HepG2 (cell line): ENCODE measurements around the gene IGSF11.

Experiments used
- BRF2 ChIP-seq: sonication (generic); formaldehyde crosslinking; IDR thresholded peaks from 2 replicates; pipeline ENCODE4 v1.8.1; 2022; ENCODE audit warnings: mild to moderate bottlenecking, missing genetic modification reagents
- CTCF ChIP-seq: sonication (generic); formaldehyde crosslinking; IDR thresholded peaks from 2 replicates; pipeline ENCODE4 v1.5.0; 2020; ENCODE audit warnings: mild to moderate bottlenecking, missing genetic modification reagents, moderate library complexity
- EP300 ChIP-seq, 3 experiments: sonication (generic) in 1 of 3; formaldehyde crosslinking in 1 of 3; IDR thresholded peaks; 2 replicates each; pipeline versions ENCODE4 v1.5.1 to v1.6.1; 2011 to 2020; ENCODE audit warnings: low read depth in 2 of 3, low read length in 2 of 3, borderline replicate concordance in 1 of 3, improper control_type of control experiment in 1 of 3, mild to moderate bottlenecking in 1 of 3, missing genetic modification reagents in 1 of 3, moderate library complexity in 1 of 3
- JUND ChIP-seq: sonication (generic); formaldehyde crosslinking; IDR thresholded peaks from 2 replicates; pipeline ENCODE4 v1.8.0; 2022; ENCODE audit warnings: mild to moderate bottlenecking, missing genetic modification reagents
- MXI1 ChIP-seq: IDR thresholded peaks from 3 replicates; pipeline ENCODE4 v1.6.1; 2012; ENCODE audit warnings: low read depth, low read length, inconsistent platforms, borderline replicate concordance
- MYC ChIP-seq: sonication (generic); formaldehyde crosslinking; IDR thresholded peaks from 2 replicates; pipeline ENCODE4 v1.9.0; 2021; ENCODE audit warnings: missing genetic modification reagents, borderline replicate concordance
- PLRG1 ChIP-seq: fragments of 450-650 bp; conservative IDR thresholded peaks from 2 replicates; pipeline ENCODE4 v1.6.1; 2016
- TBX2 ChIP-seq: sonication (generic); formaldehyde crosslinking; IDR thresholded peaks from 2 replicates; pipeline ENCODE4 v1.5.0; 2020; ENCODE audit warnings: missing genetic modification reagents, mild to moderate bottlenecking, borderline replicate concordance

- TF ChIP-seq MYC (no peak), PLRG1 (no peak), BRF2 (CRISPR knock-in tag) (no peak), MXI1 (no peak), TBX2 (CRISPR knock-in tag) (no peak), CTCF (no peak), JUND (CRISPR knock-in tag) (no peak), EP300 (IDR thresholded peaks at IDR 0.05; ENCODE audit: low read depth in 2 of 2, low read length in 2 of 2) (no peak), EP300 (CRISPR knock-in tag; IDR thresholded peaks at IDR 0.05; ENCODE audit: borderline replicate concordance) (no peak)
Measured at GRCh38 chr3:118910332-118910731, 124.3 kb downstream of the IGSF11 start.
